ENCODE measurements around the gene NLRP4. TPM values are rescaled to one million over a fixed set of nuclear protein-coding genes. Genes with fewer than 3 reads are reported as not detected.

The NLRP4 gene
- total and polyA plus RNA-seq, 2 of the 8 experiments (the other 6 are each of a cell fraction or from before 2014, with no cell fraction given) = not detected

GRCh38 chr19:55830656-55831055, 5.7 kb upstream of the NLRP4 start:
- H4K5ac ChIP-seq (ENCODE audit: insufficient read length, low read depth, low read length) = no peak overlapping the region
- peaks cover 26 to 61% of the 10 kb centered on the region in 2 experiments for H3K9me3 ChIP-seq (ENCODE audit: insufficient read depth in 2 of 2, low read depth in 1 of 2, low read length in 1 of 2)
- H2AFZ ChIP-seq (ENCODE audit: low read length) = no peak overlapping the region
- H2AK5ac ChIP-seq (ENCODE audit: low read depth, low read length) = no peak overlapping the region
- H2BK12ac ChIP-seq (ENCODE audit: low read depth, low read length) = no peak overlapping the region
- no peak overlapping the region for H4K8ac ChIP-seq (ENCODE audit: extremely low read depth, insufficient read depth, low read length)
- no peak overlapping the region for H3K4me3 ChIP-seq (ENCODE audit: extremely low read depth in 1 of 4, insufficient read depth in 2 of 4, low read depth in 3 of 4, low read length in 4 of 4)
- H3K4me2 ChIP-seq (ENCODE audit: insufficient read depth in 1 of 2, low read depth in 2 of 2, low read length in 2 of 2) = no peak overlapping the region
- no peak overlapping the region for H2BK20ac ChIP-seq (ENCODE audit: low read length)
- no peak overlapping the region for H3K4ac ChIP-seq (replicated peaks; ENCODE audit: insufficient read length, low read depth, low read length)
- ChIA-PET CTCF (ENCODE audit: partially characterized antibody) (interaction anchor here (0.9 kb wide), 1 partner anchor 26 kb away, joined by 5 read pairs; no protein-coding TSS in a partner anchor), POLR2A (ENCODE audit: partially characterized antibody) (no interaction called here)
- no peak overlapping the region for H2BK120ac ChIP-seq (replicated peaks; ENCODE audit: low read depth, low read length)
- no peak for TF ChIP-seq FOSL1 (IDR thresholded peaks at IDR 0.05; ENCODE audit: insufficient read depth, low read depth, low read length)
- TF ChIP-seq POLR2AphosphoS5 (IDR thresholded peaks at IDR 0.05; ENCODE audit: low read depth, low read length) = no peak
- no peak for TF ChIP-seq GABPA (IDR thresholded peaks at IDR 0.05; ENCODE audit: borderline replicate concordance, insufficient read depth, low read length)
- TF ChIP-seq EGR1 (IDR thresholded peaks at IDR 0.05; ENCODE audit: borderline replicate concordance, low read depth, low read length) = no peak
- no peak for TF ChIP-seq YY1 (IDR thresholded peaks at IDR 0.05; ENCODE audit: low read depth, low read length)
- TF ChIP-seq RNF2 (IDR thresholded peaks at IDR 0.05; ENCODE audit: borderline replicate concordance, low read depth, low read length, missing control alignments, poor library complexity, severe bottlenecking) = no peak
- no peak for TF ChIP-seq CBX8 (IDR thresholded peaks at IDR 0.05; ENCODE audit: borderline replicate concordance, low read depth, low read length)
- TF ChIP-seq, protein P1, sequence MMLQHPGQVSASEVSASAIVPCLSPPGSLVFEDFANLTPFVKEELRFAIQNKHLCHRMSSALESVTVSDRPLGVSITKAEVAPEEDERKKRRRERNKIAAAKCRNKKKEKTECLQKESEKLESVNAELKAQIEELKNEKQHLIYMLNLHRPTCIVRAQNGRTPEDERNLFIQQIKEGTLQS (IDR thresholded peaks at IDR 0.05; ENCODE audit: insufficient read depth, low read depth, low read length) = no peak
- TF ChIP-seq, protein P2, sequence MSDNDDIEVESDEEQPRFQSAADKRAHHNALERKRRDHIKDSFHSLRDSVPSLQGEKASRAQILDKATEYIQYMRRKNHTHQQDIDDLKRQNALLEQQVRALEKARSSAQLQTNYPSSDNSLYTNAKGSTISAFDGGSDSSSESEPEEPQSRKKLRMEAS (IDR thresholded peaks at IDR 0.05) = no peak
- TF ChIP-seq SP2 (IDR thresholded peaks at IDR 0.05; ENCODE audit: low read length) = no peak
- H4K91ac ChIP-seq (replicated peaks; ENCODE audit: insufficient read length, low read length) = no peak overlapping the region
- no peaks in the 10 kb centered on the region for H3K79me2 ChIP-seq (ENCODE audit: control insufficient read depth in 1 of 2, insufficient read depth in 2 of 2, low read length in 2 of 2)
- no peak overlapping the region for H3K56ac ChIP-seq (replicated peaks; ENCODE audit: insufficient read length, low read depth, low read length)
- no peak overlapping the region for H3K9ac ChIP-seq (replicated peaks in 1 of 4; ENCODE audit: extremely low read depth in 1 of 4, low read depth in 3 of 4, low read length in 3 of 4)
- no peak for FAIRE-seq
- H3K23ac ChIP-seq (ENCODE audit: insufficient read length) = no peak overlapping the region
- 93% methylated on average over 5 of the region's 5 CpGs; no CpG with 5 or more reads in 1 of the 2 experiments for WGBS, 2 experiments (ENCODE audit: extremely low coverage in 1 of 2, insufficient coverage in 1 of 2, insufficient read length in 1 of 2, insufficient replicate concordance in 2 of 2, low coverage in 1 of 2, low lambda C conversion rate in 2 of 2, missing lambda C conversion rate in 1 of 2)
- no peaks in the 10 kb centered on the region for H3K79me1 ChIP-seq (ENCODE audit: low read depth, low read length)
- no peaks in the 10 kb centered on the region for H3K36me3 ChIP-seq (ENCODE audit: control insufficient read depth in 2 of 4, insufficient read depth in 4 of 4, low read length in 3 of 4)
- no peaks in the 10 kb centered on the region for H3K23me2 ChIP-seq (ENCODE audit: low read depth, low read length)
- no peak overlapping the region for H2BK5ac ChIP-seq (ENCODE audit: low read depth, low read length)
- H3K14ac ChIP-seq (ENCODE audit: insufficient read length) = no peak overlapping the region
- H3K27ac ChIP-seq (ENCODE audit: low read depth, low read length) = no peak overlapping the region
- H2BK15ac ChIP-seq (ENCODE audit: low read length) = no peak overlapping the region
- no peak overlapping the region for H3K18ac ChIP-seq (ENCODE audit: extremely low read depth, low read length)
- no peaks in the 10 kb centered on the region for H3K27me3 ChIP-seq (replicated peaks in 1 of 4; ENCODE audit: control insufficient read depth in 3 of 4, extremely low read depth in 1 of 4, insufficient read depth in 3 of 4, low read length in 3 of 4)
- no peak for DNase-seq (ENCODE audit: low read depth in 1 of 2, low spot score in 2 of 2)
- H4K20me1 ChIP-seq (replicated peaks in 1 of 2; ENCODE audit: control insufficient read depth in 1 of 2, insufficient read depth in 2 of 2, low read length in 2 of 2) = no peaks in the 10 kb centered on the region
- no peaks in the 10 kb centered on the region for H3K4me1 ChIP-seq (replicated peaks in 1 of 4; ENCODE audit: control insufficient read depth in 3 of 4, insufficient read depth in 4 of 4, low read length in 3 of 4)

Measured in H1 (cell line).